Activated naive CD8-positive, alpha-beta T cell treated with anti-CD3 and anti-CD28 coated beads, Interleukin-2, amount 10 ng/mL, durations not matched to agents 7 days and 5 days (primary cell): ENCODE data around the gene GPR139. TPM values are rescaled to one million over a fixed set of nuclear protein-coding genes. Genes with fewer than 3 reads are reported as not detected.

Experiments
- ATAC-seq: fragments of 150-1000 bp; cut with Tn5 transposase; one replicate; pipeline ENCODE4 v1.10.0; 2021; ENCODE audit warnings: low read depth, moderate library complexity
- POLR2A ChIA-PET: fragments of 350-600 bp; sonication (Branson Sonifier 250); formaldehyde crosslinking; loops from one replicate; lab custom pipeline; 2021; ENCODE audit warnings: antibody characterized with exemption; lab: Charles Lee
- DNase-seq: peaks from one replicate; pipeline ENCODE4 v3.0.0; 2021
- H3K27ac Mint-ChIP-seq: one replicate; pipeline ENCODE4 v1.8.0; 2022; ENCODE audit warnings: mild to moderate bottlenecking, mixed read lengths
- H3K27me3 Mint-ChIP-seq: one replicate; pipeline ENCODE4 v1.8.0; 2022; ENCODE audit warnings: mild to moderate bottlenecking, moderate library complexity, mixed read lengths
- H3K36me3 Mint-ChIP-seq: one replicate; pipeline ENCODE4 v1.8.0; 2021; ENCODE audit warnings: mild to moderate bottlenecking, mixed read lengths
- H3K4me1 Mint-ChIP-seq: one replicate; pipeline ENCODE4 v1.8.0; 2021; ENCODE audit warnings: mixed read lengths
- H3K4me3 Mint-ChIP-seq: one replicate; pipeline ENCODE4 v1.8.0; 2022; ENCODE audit warnings: mild to moderate bottlenecking, moderate library complexity, mixed read lengths
- H3K9me3 Mint-ChIP-seq: one replicate; pipeline ENCODE4 v1.8.0; 2021; ENCODE audit warnings: mixed read lengths
- total RNA-seq, 2 experiments: library from RNA; stranded (reverse); gene quantifications; one replicate each; pipeline ENCODE4 v1.2.3, GENCODE V29; 2021

Gene GPR139
- total RNA-seq, 2 experiments from 2014 or later = not detected

- POLR2A ChIA-PET = no interaction called here
- no peak for ATAC-seq
- H3K27ac Mint-ChIP-seq = no peak overlapping the region
These were observed 31.6 kb downstream of the GPR139 start for GRCh38 chr16:20041924-20042596.

DNA sequence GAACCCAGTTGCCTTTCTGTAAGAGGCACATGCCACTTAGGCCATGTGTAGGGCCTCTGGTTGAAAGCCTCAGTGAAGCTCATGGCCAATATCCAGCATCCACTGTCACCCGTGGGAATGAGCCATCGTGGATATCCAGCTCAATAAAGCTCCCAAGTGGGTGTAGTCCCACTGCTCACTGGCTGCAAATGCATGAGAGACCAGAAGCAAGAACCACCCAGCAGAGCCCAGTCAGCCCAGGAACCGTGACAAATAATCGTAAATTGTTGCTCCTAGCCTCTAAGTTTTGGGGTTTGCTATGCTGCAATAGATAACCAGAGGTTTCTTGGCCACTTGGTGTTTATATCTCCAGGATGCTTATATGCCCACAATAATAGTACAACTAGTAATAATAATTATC, 33.7 kb downstream of the GPR139 start:
- H3K4me3 Mint-ChIP-seq = no peak overlapping the region
- no peaks in the 10 kb centered on the region for H3K4me1 Mint-ChIP-seq
- no peak overlapping the region for H3K27ac Mint-ChIP-seq
- no peaks in the 10 kb centered on the region for H3K27me3 Mint-ChIP-seq
- H3K36me3 Mint-ChIP-seq = no peaks in the 10 kb centered on the region
- DNase-seq (no peak), ATAC-seq (no peak)
- H3K9me3 Mint-ChIP-seq = no peaks in the 10 kb centered on the region
- POLR2A ChIA-PET = no interaction called here

More at GRCh38 chr16:20041924-20042596, 31.6 kb downstream of the GPR139 start:
- DNase-seq = no peak
- H3K9me3 Mint-ChIP-seq = no peaks in the 10 kb centered on the region
- no peaks in the 10 kb centered on the region for H3K36me3 Mint-ChIP-seq
- H3K4me3 Mint-ChIP-seq = no peak overlapping the region
- no peaks in the 10 kb centered on the region for H3K4me1 Mint-ChIP-seq
- no peaks in the 10 kb centered on the region for H3K27me3 Mint-ChIP-seq

GRCh38 chr16:20029611-20030010, 44.1 kb downstream of the GPR139 start:
- POLR2A ChIA-PET = no interaction called here
- DNase-seq (no peak), ATAC-seq (no peak)
- H3K4me3 Mint-ChIP-seq = no peak overlapping the region
- no peaks in the 10 kb centered on the region for H3K36me3 Mint-ChIP-seq
- peaks cover 2% of the 10 kb centered on the region for H3K27me3 Mint-ChIP-seq
- peaks cover 10% of the 10 kb centered on the region for H3K9me3 Mint-ChIP-seq
- H3K27ac Mint-ChIP-seq = no peak overlapping the region
- H3K4me1 Mint-ChIP-seq = no peaks in the 10 kb centered on the region

DNA sequence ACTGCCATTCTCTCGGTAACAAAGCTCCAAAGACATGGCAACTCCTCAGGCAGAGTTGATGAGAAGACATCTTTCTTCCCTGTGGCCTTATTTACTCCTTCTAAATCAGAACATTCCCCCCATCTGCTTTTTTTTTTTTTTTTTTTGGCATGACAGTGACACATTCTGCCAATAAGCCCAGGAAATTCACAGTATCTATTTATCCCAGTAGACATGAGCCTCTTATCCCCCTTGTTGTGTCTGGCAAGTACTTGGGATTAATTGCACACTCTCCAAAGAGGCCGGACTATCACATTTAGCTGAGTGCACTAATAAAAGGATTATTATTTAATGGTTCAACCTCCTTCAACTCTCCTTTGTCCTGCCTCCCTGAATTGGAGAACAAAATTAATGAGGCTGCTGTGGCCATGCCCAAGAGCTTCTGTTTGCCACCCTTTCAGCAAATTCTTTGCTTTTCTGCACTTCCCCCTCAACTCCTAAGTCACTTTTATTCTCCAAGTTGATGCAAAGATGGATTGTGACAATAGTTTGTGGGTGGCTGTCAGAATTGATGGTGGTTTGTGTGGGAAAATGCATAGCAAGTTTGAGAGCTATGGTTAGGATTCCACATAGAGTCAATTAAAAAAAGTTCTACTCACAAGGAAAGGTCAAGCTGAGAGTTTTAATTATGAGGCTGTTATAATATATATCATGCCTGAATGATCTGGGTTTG, 47.2 kb downstream of the GPR139 start:
- no peaks in the 10 kb centered on the region for H3K4me1 Mint-ChIP-seq
- no peak for ATAC-seq

DNA sequence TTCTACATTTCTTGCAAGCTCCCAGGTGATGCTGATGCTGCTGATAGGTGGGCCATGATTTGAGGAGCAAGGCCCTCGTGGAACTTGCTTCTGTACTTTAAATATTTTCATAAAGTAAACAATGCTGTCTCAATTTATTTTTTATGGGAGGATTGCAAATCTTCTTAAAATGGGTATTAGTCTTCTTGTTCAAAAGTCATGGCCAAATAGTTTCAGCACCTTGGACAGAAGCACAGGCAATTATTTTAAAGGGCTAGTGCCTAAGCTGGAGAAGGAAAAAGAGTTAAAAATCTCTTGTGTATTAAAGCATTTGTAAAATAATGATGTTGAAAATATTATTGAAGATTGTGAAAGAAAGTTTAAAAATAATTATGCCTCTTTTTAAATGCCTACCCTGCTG, 50.5 kb downstream of the GPR139 start:
- no peak for ATAC-seq
- H3K36me3 Mint-ChIP-seq = no peaks in the 10 kb centered on the region
- H3K4me1 Mint-ChIP-seq = no peaks in the 10 kb centered on the region
- no peak overlapping the region for H3K4me3 Mint-ChIP-seq
- POLR2A ChIA-PET = no interaction called here
- peaks cover 1% of the 10 kb centered on the region for H3K9me3 Mint-ChIP-seq
- H3K27ac Mint-ChIP-seq = no peak overlapping the region
- DNase-seq = no peak
- no peaks in the 10 kb centered on the region for H3K27me3 Mint-ChIP-seq

More for the DNA sequence above, 47.2 kb downstream of the GPR139 start:
- H3K9me3 Mint-ChIP-seq = peaks cover 1% of the 10 kb centered on the region
- no peak overlapping the region for H3K4me3 Mint-ChIP-seq
- no peak for DNase-seq
- H3K27me3 Mint-ChIP-seq = peaks cover 2% of the 10 kb centered on the region
- no peak overlapping the region for H3K27ac Mint-ChIP-seq
- POLR2A ChIA-PET = no interaction called here
- H3K36me3 Mint-ChIP-seq = no peaks in the 10 kb centered on the region

GRCh38 chr16:20020976-20021375, 52.7 kb downstream of the GPR139 start:
- Mint-ChIP-seq H3K36me3 (no peaks in the 10 kb centered on the region), H3K27me3 (no peaks in the 10 kb centered on the region), H3K4me1 (no peaks in the 10 kb centered on the region), H3K27ac (no peak overlapping the region), H3K9me3 (peaks cover 1% of the 10 kb centered on the region), H3K4me3 (no peak overlapping the region)
- POLR2A ChIA-PET = no interaction called here
- ATAC-seq = no peak
- DNase-seq = no peak

DNA sequence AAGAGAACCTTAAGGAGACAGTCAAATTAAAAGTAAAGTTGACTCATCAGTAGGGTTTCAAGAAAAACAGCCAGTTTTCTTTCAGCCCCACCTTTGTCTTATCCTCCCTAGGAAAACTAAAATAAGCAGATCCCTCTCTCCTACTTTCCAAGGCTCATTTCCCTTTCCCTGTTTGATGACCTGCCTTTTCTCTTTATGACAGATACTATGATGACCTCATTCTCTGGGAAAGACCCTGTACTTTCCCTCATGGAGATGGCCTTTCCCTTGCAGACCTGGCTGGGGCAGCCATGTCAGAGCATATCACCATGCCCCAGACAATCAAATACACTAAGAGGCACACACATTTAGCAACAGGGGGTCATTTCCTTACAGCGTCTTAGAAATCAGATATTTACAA, 53.6 kb downstream of the GPR139 start:
- POLR2A ChIA-PET = no interaction called here
- no peak overlapping the region for H3K27ac Mint-ChIP-seq
- DNase-seq = no peak
- no peaks in the 10 kb centered on the region for H3K27me3 Mint-ChIP-seq
- no peak overlapping the region for H3K4me3 Mint-ChIP-seq
- H3K9me3 Mint-ChIP-seq = peaks cover 1% of the 10 kb centered on the region
- no peaks in the 10 kb centered on the region for H3K36me3 Mint-ChIP-seq
- ATAC-seq = no peak
- H3K4me1 Mint-ChIP-seq = no peaks in the 10 kb centered on the region

DNA sequence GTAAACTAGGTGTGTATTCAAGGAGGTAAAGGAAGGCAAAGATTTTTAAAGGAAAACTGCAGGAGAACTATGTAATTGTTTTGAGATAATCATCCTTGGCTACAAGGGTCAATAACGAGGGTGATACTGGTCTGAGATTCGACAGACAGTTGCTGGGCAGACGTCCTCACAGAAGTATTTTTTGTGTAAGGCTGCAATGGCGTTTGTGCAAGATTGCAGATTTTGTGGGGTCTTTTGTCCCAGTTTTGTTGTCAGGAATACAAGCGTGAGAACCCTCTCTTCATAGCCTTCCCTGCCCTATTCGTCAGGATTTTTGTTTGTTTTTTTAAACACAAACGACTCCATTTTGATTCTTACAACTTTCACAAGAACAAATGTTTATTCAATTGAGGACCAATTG, 57.5 kb downstream of the GPR139 start:
- no peak overlapping the region for H3K4me3 Mint-ChIP-seq
- no peaks in the 10 kb centered on the region for H3K4me1 Mint-ChIP-seq
- H3K36me3 Mint-ChIP-seq = no peaks in the 10 kb centered on the region
- ATAC-seq (no peak), DNase-seq (no peak)
- no peaks in the 10 kb centered on the region for H3K27me3 Mint-ChIP-seq
- POLR2A ChIA-PET = no interaction called here
- no peak overlapping the region for H3K27ac Mint-ChIP-seq
- H3K9me3 Mint-ChIP-seq = peaks cover 1% of the 10 kb centered on the region

- no peak for DNase-seq
- POLR2A ChIA-PET = no interaction called here
These were observed 68.8 kb downstream of the GPR139 start for GRCh38 chr16:20004931-20005330.

GRCh38 chr16:20002936-20003335, 70.8 kb downstream of the GPR139 start:
- Mint-ChIP-seq H3K9me3 (peaks cover 2% of the 10 kb centered on the region), H3K27ac (no peak overlapping the region), H3K4me3 (no peak overlapping the region), H3K27me3 (no peaks in the 10 kb centered on the region), H3K4me1 (no peaks in the 10 kb centered on the region), H3K36me3 (no peaks in the 10 kb centered on the region)
- DNase-seq (no peak), ATAC-seq (no peak)
- POLR2A ChIA-PET = no interaction called here

More at GRCh38 chr16:20004931-20005330, 68.8 kb downstream of the GPR139 start:
- Mint-ChIP-seq H3K36me3 (no peaks in the 10 kb centered on the region), H3K27ac (no peak overlapping the region), H3K9me3 (peaks cover 2% of the 10 kb centered on the region), H3K27me3 (no peaks in the 10 kb centered on the region), H3K4me1 (no peaks in the 10 kb centered on the region), H3K4me3 (no peak overlapping the region)
- ATAC-seq = no peak

- Mint-ChIP-seq H3K36me3 (no peaks in the 10 kb centered on the region), H3K4me3 (no peak overlapping the region), H3K4me1 (no peaks in the 10 kb centered on the region), H3K27me3 (no peaks in the 10 kb centered on the region), H3K9me3 (peaks cover 2% of the 10 kb centered on the region), H3K27ac (no peak overlapping the region)
- POLR2A ChIA-PET = no interaction called here
- DNase-seq = no peak
- no peak for ATAC-seq
These were observed 71.6 kb downstream of the GPR139 start for GRCh38 chr16:20001856-20002707.

GRCh38 chr16:19997734-19998133, 76.0 kb downstream of the GPR139 start:
- Mint-ChIP-seq H3K9me3 (no peaks in the 10 kb centered on the region), H3K4me1 (no peaks in the 10 kb centered on the region), H3K27me3 (no peaks in the 10 kb centered on the region), H3K4me3 (no peak overlapping the region), H3K27ac (no peak overlapping the region), H3K36me3 (no peaks in the 10 kb centered on the region)
- ATAC-seq = no peak
- no peak for DNase-seq
- POLR2A ChIA-PET = no interaction called here

GRCh38 chr16:19997264-19997663, 76.4 kb downstream of the GPR139 start:
- Mint-ChIP-seq H3K9me3 (peaks cover 1% of the 10 kb centered on the region), H3K27me3 (no peaks in the 10 kb centered on the region), H3K4me3 (no peak overlapping the region), H3K4me1 (no peaks in the 10 kb centered on the region), H3K36me3 (no peaks in the 10 kb centered on the region), H3K27ac (no peak overlapping the region)
- DNase-seq = no peak
- ATAC-seq = no peak
- POLR2A ChIA-PET = no interaction called here
